Measurements from ENCODE around the gene ACVR1. TPM values are rescaled to one million over a fixed set of nuclear protein-coding genes. Genes with fewer than 3 reads are reported as not detected.
A peak's percentile ranks its signal among the peaks of the same experiment; 100 is the strongest.

Gene ACVR1
- total and polyA plus RNA-seq, 4 donors = 7.5 to 38.3 (median 23.4) TPM

DNA sequence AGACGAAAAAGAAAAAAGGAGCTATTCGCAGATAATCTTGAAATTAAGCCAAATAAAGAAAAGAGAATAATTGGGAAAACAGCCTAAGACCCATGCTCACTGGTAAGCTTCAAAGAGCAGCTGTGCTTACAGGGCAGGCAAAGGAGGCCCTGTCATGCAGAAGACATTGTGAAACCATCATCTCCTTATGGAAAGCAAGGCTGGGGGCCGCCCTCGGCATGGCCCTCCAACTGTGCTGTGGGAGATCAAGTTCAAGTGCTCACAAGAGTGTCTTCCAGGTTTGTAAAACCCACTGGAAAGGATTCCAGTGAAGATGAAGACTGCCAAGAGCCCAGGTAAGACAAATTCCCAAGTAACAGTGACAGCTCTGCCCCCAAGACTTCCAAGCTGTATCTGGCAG, 32.2 kb downstream of the ACVR1 start:
- TF ChIP-seq CTCF (IDR thresholded peaks at IDR 0.05; ENCODE audit: control extremely low read depth, extremely low read depth) = no peak
- no peak overlapping the region for H3K9ac ChIP-seq (ENCODE audit: insufficient read depth in 1 of 2, low read length in 2 of 2)
- H3K4me1 ChIP-seq (ENCODE audit: control insufficient read depth in 5 of 5, insufficient read depth in 5 of 5, low read length in 5 of 5) = peaks cover 18 to 37% (median 24%) of the 10 kb centered on the region in 5 donors
- no peak overlapping the region for H3K4me3 ChIP-seq
- DNase-seq (peak in 2 of 3 donors; percentile 41 to 47), ATAC-seq (ENCODE audit: insufficient read depth, low FRiP score) (no peak)
- no peaks in the 10 kb centered on the region for H3K27me3 ChIP-seq (ENCODE audit: control insufficient read depth in 3 of 3, insufficient read depth in 3 of 3, low read length in 2 of 3)
- no peak overlapping the region for H3K27ac ChIP-seq (ENCODE audit: low read depth in 1 of 2, low read length in 1 of 2)
- 80 to 82% methylated on average over 4 of the region's 4 CpGs for WGBS, 2 donors
- no peaks in the 10 kb centered on the region for H3K36me3 ChIP-seq (ENCODE audit: control insufficient read depth in 4 of 4, insufficient read depth in 4 of 4, low read length in 4 of 4)
- H3K9me3 ChIP-seq (ENCODE audit: control insufficient read depth in 4 of 4, insufficient read depth in 3 of 4, low read length in 3 of 4) = no peaks in the 10 kb centered on the region

DNA sequence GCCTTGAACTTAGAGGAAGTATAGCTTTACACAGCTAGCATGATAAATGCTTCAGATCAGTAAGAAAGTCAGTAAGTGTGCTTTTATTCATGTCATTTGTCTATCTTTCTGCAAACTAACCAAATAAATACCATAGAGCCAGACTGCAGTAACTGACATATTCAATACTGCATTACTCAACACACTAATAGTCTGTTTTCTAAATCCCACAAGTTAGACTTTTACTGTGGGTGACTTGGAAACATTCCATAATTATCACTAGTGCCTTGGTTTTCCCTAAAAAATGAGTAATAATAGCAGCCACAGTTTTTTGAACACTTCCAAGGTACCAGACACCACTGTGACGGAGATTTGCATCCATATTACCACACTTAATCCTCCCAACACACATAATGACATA, 33.0 kb downstream of the ACVR1 start:
- Histone ChIP-seq H3K4me3 (no peak overlapping the region), H3K9me3 (ENCODE audit: control insufficient read depth in 4 of 4, insufficient read depth in 3 of 4, low read length in 3 of 4) (no peaks in the 10 kb centered on the region), H3K27ac (ENCODE audit: low read depth in 1 of 2, low read length in 1 of 2) (no peak overlapping the region), H3K9ac (ENCODE audit: insufficient read depth in 1 of 2, low read length in 2 of 2) (no peak overlapping the region), H3K27me3 (ENCODE audit: control insufficient read depth in 3 of 3, insufficient read depth in 3 of 3, low read length in 2 of 3) (no peaks in the 10 kb centered on the region), H3K4me1 (ENCODE audit: control insufficient read depth in 5 of 5, insufficient read depth in 5 of 5, low read length in 5 of 5) (peaks cover 23 to 44% (median 31%) of the 10 kb centered on the region in 5 donors), H3K36me3 (ENCODE audit: control insufficient read depth in 4 of 4, insufficient read depth in 4 of 4, low read length in 4 of 4) (no peaks in the 10 kb centered on the region)
- no peak for ATAC-seq (ENCODE audit: insufficient read depth, low FRiP score)
- WGBS, 2 donors = 86 to 99% methylated on average over 1 of the region's 1 CpG
- no peak for TF ChIP-seq CTCF (IDR thresholded peaks at IDR 0.05; ENCODE audit: control extremely low read depth, extremely low read depth)
- DNase-seq = no peak

DNA sequence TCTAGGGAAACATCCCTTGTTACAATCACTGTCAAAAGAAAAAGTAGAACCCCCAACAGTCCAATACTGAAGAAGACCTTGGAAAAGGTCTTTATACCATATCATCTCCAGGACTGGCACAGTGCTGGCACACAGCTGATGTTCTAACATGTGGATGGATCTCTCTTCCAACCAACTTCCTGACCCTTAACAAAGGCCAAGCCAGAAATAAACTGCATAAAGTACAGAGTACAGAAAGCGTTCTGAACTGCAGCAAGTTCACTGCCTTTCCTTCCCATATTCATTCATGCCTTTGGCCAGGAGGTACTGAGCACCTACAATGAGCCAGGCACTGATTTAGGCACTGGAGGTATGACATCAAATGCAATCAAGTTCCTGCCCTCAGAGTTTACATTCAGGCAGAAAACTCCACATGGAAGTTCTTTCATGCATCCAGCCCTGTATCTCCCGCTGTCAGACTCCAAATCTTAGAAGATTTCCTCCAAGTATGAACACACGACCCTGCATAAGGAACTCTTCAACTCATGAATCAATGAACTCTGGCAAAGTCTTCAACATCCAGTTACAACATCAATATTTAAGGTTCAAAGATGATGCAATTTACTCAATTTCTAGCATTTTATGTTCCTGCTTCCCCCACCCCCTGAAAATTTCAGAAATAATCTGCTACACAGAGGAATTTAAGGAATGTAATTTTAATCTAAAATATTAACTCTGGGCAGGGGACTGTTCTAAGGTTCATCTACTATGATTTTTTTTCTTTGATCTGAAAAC, 33.8 kb downstream of the ACVR1 start:
- H3K27me3 ChIP-seq (ENCODE audit: control insufficient read depth in 3 of 3, insufficient read depth in 3 of 3, low read length in 2 of 3) = no peaks in the 10 kb centered on the region
- DNase-seq (no peak), ATAC-seq (ENCODE audit: insufficient read depth, low FRiP score) (no peak)
- H3K4me1 ChIP-seq (ENCODE audit: control insufficient read depth in 5 of 5, insufficient read depth in 5 of 5, low read length in 5 of 5) = peaks cover 26 to 51% (median 38%) of the 10 kb centered on the region in 5 donors
- H3K27ac ChIP-seq (ENCODE audit: low read depth in 1 of 2, low read length in 1 of 2) = peak overlapping the region in 1 of 2 donors; percentile 57
- no peak overlapping the region for H3K9ac ChIP-seq (ENCODE audit: insufficient read depth in 1 of 2, low read length in 2 of 2)
- no peak overlapping the region for H3K4me3 ChIP-seq
- no peak for TF ChIP-seq CTCF (IDR thresholded peaks at IDR 0.05; ENCODE audit: control extremely low read depth, extremely low read depth)
- no peaks in the 10 kb centered on the region for H3K9me3 ChIP-seq (ENCODE audit: control insufficient read depth in 4 of 4, insufficient read depth in 3 of 4, low read length in 3 of 4)
- no peaks in the 10 kb centered on the region for H3K36me3 ChIP-seq (ENCODE audit: control insufficient read depth in 4 of 4, insufficient read depth in 4 of 4, low read length in 4 of 4)
- 54 to 58% methylated on average over 3 of the region's 3 CpGs for WGBS, 2 donors

All from lung (tissue), 12 donors.